K562 (cell line): Measurements from ENCODE around the gene SPHK2. TPM values are rescaled to one million over a fixed set of nuclear protein-coding genes. Genes with fewer than 3 reads are reported as not detected.

ENCODE experiments used
- BRD9 ChIP-seq: fragments of 450-650 bp; IDR thresholded peaks from 2 replicates; pipeline ENCODE4 v1.6.1; 2018; ENCODE audit warnings: low read depth; ENCODE audit not compliant: partially characterized antibody
- CBX8 ChIP-seq: fragments of 200-600 bp; sonication (generic); IDR thresholded peaks from 2 replicates; pipeline ENCODE4 v1.6.1; 2012; ENCODE audit warnings: borderline replicate concordance, mixed run types, low read depth, mild to moderate bottlenecking, moderate library complexity, mixed read lengths, low read length, control low read depth, inconsistent platforms; ENCODE audit not compliant: poor library complexity, severe bottlenecking; ENCODE audit errors: extremely low read depth
- GATA2 ChIP-seq: sonication (generic); formaldehyde crosslinking; IDR thresholded peaks from 2 replicates; pipeline ENCODE4 v1.4.0; 2020; ENCODE audit warnings: mild to moderate bottlenecking, missing genetic modification reagents
- IFI16 ChIP-seq: fragments of 250-450 bp; sonication (Bioruptor Pico); IDR thresholded peaks from 2 replicates; pipeline ENCODE4 v2.1.2; 2022; ENCODE audit warnings: mild to moderate bottlenecking, inconsistent platforms
- LARP7 ChIP-seq: fragments of 450-650 bp; IDR thresholded peaks from 2 replicates; pipeline ENCODE4 v1.6.1; 2016
- LCOR ChIP-seq: sonication (generic); formaldehyde crosslinking; IDR thresholded peaks from 2 replicates; pipeline ENCODE4 v1.8.0; 2022; ENCODE audit warnings: mild to moderate bottlenecking, missing genetic modification reagents
- MTA3 ChIP-seq: fragments of 450-650 bp; formaldehyde crosslinking; IDR thresholded peaks from 2 replicates; pipeline ENCODE4 v1.6.1; 2017; ENCODE audit warnings: mild to moderate bottlenecking, borderline replicate concordance
- NCOA6 ChIP-seq: fragments of 450-650 bp; IDR thresholded peaks from 2 replicates; pipeline ENCODE4 v1.6.1; 2017; ENCODE audit warnings: mild to moderate bottlenecking
- POLR2A ChIP-seq: fragments of 450-650 bp; conservative IDR thresholded peaks from 2 replicates; pipeline ENCODE4 v1.6.1; 2016
- POLR2H ChIP-seq: IDR thresholded peaks from 2 replicates; pipeline ENCODE4 v1.6.1; 2016; ENCODE audit warnings: missing genetic modification characterization, low read depth, mild to moderate bottlenecking, control low read depth, missing compliant biosample characterization, moderate library complexity
- PPARD ChIP-seq: fragments of 250-450 bp; sonication (Bioruptor Pico); IDR thresholded peaks from 2 replicates; pipeline ENCODE4 v1.8.0; 2022; ENCODE audit warnings: inconsistent platforms, mild to moderate bottlenecking, moderate library complexity
- RBM22 ChIP-seq: fragments of 200-400 bp; formaldehyde crosslinking; IDR thresholded peaks from 2 replicates; pipeline ENCODE4 v1.6.1; 2018; ENCODE audit warnings: low read length, low read depth; ENCODE audit not compliant: poor library complexity, severe bottlenecking
- SAFB2 ChIP-seq: fragments of 200-400 bp; formaldehyde crosslinking; IDR thresholded peaks from 2 replicates; pipeline ENCODE4 v1.6.1; 2018; ENCODE audit warnings: borderline replicate concordance, low read length, low read depth, moderate library complexity; ENCODE audit not compliant: severe bottlenecking
- SP2 ChIP-seq: IDR thresholded peaks from 2 replicates; pipeline ENCODE4 v1.6.1; 2011; ENCODE audit warnings: mild to moderate bottlenecking, low read depth, low read length, moderate library complexity; ENCODE audit not compliant: poor library complexity, severe bottlenecking; ENCODE audit errors: extremely low read depth
- SPI1 ChIP-seq: IDR thresholded peaks from 2 replicates; pipeline ENCODE4 v1.6.1; 2011; ENCODE audit warnings: low read depth, low read length, control low read depth, borderline replicate concordance
- TFAP4 ChIP-seq: sonication (generic); formaldehyde crosslinking; IDR thresholded peaks from 2 replicates; pipeline ENCODE4 v1.8.0; 2022; ENCODE audit warnings: missing genetic modification reagents, mild to moderate bottlenecking, moderate library complexity, borderline replicate concordance
- ZFP91 ChIP-seq: sonication (generic); formaldehyde crosslinking; IDR thresholded peaks from 2 replicates; pipeline ENCODE4 v1.8.0; 2022; ENCODE audit warnings: mild to moderate bottlenecking, missing genetic modification reagents
- ZNF589 ChIP-seq: fragments of 200-800 bp; sonication (Bioruptor generic); IDR thresholded peaks from 2 replicates; pipeline ENCODE4 v1.6.1; 2016; ENCODE audit warnings: low read depth, missing genetic modification characterization, missing compliant biosample characterization
- polyA plus RNA-seq, 8 experiments: library from polyadenylated mRNA; depleted of rRNA in 4 of 8; stranded (reverse) in 5 of 8; unstranded in 3 of 8; fragments of >200 nt; fragmentation: Nextera tagmentation in 2 of 8; fragmentation: Illumina TruSeq in 1 of 8; extraction: Ambion mirVana in 2 of 8; extraction: Trizol in 1 of 8; gene quantifications; 2 replicates each; pipeline versions ENCODE4 v1.2.1 to v1.2.3, GENCODE V29; 2011 to 2014; ENCODE audit warnings: inconsistent platforms in 1 of 8, missing spikeins in 1 of 8
- total RNA-seq, 7 experiments: library from RNA; depleted of rRNA in 6 of 7; stranded (reverse); fragments of >200 nt in 6 of 7; fragmentation: Illumina TruSeq in 2 of 7; extraction: Trizol in 2 of 7; gene quantifications; 2 replicates each; pipeline versions ENCODE4 v1.2.1 to v1.2.3, GENCODE V29; 2011 to 2021; ENCODE audit warnings: low replicate concordance in 1 of 7

The SPHK2 gene
- total and polyA plus RNA-seq, 9 of the 15 experiments (the other 6 are each of a cell fraction or from before 2014, with no cell fraction given), result 0.10 to 15.2 (median 2.9) TPM

GRCh38 chr19:48616491-48617056 lies 2.7 kb upstream of the SPHK2 start (continued):
- peak; percentile 4; the same call in 1 of the 2 replicates for TF ChIP-seq TFAP4 (CRISPR knock-in tag)
- no peak for TF ChIP-seq BRD9
- TF ChIP-seq MTA3, result no peak
- TF ChIP-seq SPI1, result no peak
- TF ChIP-seq IFI16 (CRISPR knock-in tag), result no peak
- no peak for TF ChIP-seq SP2
- TF ChIP-seq RBM22, result peak; percentile 37
- TF ChIP-seq SAFB2, result no peak
- TF ChIP-seq ZNF589 (CRISPR knock-in tag), result no peak
- TF ChIP-seq LARP7, result no peak
- no peak for TF ChIP-seq PPARD (CRISPR knock-in tag)
- TF ChIP-seq POLR2H (tag), result 0 out of 2 replicates have a peak, but pooled peaks have one; percentile 25
- no peak for TF ChIP-seq GATA2
- TF ChIP-seq ZFP91, result no peak
- no peak for TF ChIP-seq CBX8
- TF ChIP-seq LCOR (CRISPR knock-in tag), result no peak
- no peak for TF ChIP-seq NCOA6
- TF ChIP-seq POLR2A, result 0 out of 2 replicates have a peak, but pooled peaks have one; percentile 10
